Measurements from ENCODE around the gene CLRN1.

DNA sequence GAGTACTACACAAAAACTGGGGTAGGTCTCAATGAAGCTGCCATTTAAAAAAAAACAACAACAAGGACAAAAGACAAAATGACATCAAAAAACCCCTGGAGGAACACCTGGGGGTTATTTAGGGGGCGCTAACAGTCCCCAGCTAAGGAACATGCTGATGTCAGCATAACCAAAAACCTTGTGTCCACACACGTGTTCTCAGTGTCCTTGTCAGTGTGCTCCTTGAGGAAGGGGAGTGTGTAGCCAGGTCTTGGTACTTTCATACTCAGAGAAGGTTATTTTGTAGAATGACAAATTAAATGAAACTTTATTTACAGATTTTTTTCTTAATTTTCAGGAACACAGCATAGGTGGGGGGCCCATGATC is 31.2 kb upstream of the CLRN1 start:
- no peak for TF ChIP-seq OSR1 (CRISPR knock-in tag; IDR thresholded peaks at IDR 0.05)
- TF ChIP-seq ARNTL (CRISPR knock-in tag; IDR thresholded peaks at IDR 0.05; ENCODE audit: borderline replicate concordance, low read depth), result no peak
- TF ChIP-seq ZFP30 (CRISPR knock-in tag; IDR thresholded peaks at IDR 0.05), result no peak
- TF ChIP-seq TCF4 (CRISPR knock-in tag; IDR thresholded peaks at IDR 0.05; ENCODE audit: borderline replicate concordance), result no peak
- TF ChIP-seq ZNF70 (CRISPR knock-in tag; IDR thresholded peaks at IDR 0.05), result no peak
- TF ChIP-seq ZFP3 (CRISPR knock-in tag; IDR thresholded peaks at IDR 0.05), result no peak
- no peak for TF ChIP-seq RARB (CRISPR knock-in tag; IDR thresholded peaks at IDR 0.05)
- TF ChIP-seq, protein P1, sequence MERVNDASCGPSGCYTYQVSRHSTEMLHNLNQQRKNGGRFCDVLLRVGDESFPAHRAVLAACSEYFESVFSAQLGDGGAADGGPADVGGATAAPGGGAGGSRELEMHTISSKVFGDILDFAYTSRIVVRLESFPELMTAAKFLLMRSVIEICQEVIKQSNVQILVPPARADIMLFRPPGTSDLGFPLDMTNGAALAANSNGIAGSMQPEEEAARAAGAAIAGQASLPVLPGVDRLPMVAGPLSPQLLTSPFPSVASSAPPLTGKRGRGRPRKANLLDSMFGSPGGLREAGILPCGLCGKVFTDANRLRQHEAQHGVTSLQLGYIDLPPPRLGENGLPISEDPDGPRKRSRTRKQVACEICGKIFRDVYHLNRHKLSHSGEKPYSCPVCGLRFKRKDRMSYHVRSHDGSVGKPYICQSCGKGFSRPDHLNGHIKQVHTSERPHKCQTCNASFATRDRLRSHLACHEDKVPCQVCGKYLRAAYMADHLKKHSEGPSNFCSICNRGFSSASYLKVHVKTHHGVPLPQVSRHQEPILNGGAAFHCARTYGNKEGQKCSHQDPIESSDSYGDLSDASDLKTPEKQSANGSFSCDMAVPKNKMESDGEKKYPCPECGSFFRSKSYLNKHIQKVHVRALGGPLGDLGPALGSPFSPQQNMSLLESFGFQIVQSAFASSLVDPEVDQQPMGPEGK (CRISPR knock-in tag; IDR thresholded peaks at IDR 0.05; ENCODE audit: borderline replicate concordance), result no peak
- TF ChIP-seq TOX (CRISPR knock-in tag; IDR thresholded peaks at IDR 0.05; ENCODE audit: borderline replicate concordance), result no peak
- TF ChIP-seq BACH2 (CRISPR knock-in tag; IDR thresholded peaks at IDR 0.05; ENCODE audit: borderline replicate concordance), result no peak
- no peak for TF ChIP-seq ZC3H10 (CRISPR knock-in tag; IDR thresholded peaks at IDR 0.05)
- TF ChIP-seq, protein P2, sequence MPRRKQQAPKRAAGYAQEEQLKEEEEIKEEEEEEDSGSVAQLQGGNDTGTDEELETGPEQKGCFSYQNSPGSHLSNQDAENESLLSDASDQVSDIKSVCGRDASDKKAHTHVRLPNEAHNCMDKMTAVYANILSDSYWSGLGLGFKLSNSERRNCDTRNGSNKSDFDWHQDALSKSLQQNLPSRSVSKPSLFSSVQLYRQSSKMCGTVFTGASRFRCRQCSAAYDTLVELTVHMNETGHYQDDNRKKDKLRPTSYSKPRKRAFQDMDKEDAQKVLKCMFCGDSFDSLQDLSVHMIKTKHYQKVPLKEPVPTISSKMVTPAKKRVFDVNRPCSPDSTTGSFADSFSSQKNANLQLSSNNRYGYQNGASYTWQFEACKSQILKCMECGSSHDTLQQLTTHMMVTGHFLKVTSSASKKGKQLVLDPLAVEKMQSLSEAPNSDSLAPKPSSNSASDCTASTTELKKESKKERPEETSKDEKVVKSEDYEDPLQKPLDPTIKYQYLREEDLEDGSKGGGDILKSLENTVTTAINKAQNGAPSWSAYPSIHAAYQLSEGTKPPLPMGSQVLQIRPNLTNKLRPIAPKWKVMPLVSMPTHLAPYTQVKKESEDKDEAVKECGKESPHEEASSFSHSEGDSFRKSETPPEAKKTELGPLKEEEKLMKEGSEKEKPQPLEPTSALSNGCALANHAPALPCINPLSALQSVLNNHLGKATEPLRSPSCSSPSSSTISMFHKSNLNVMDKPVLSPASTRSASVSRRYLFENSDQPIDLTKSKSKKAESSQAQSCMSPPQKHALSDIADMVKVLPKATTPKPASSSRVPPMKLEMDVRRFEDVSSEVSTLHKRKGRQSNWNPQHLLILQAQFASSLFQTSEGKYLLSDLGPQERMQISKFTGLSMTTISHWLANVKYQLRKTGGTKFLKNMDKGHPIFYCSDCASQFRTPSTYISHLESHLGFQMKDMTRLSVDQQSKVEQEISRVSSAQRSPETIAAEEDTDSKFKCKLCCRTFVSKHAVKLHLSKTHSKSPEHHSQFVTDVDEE (CRISPR knock-in tag; IDR thresholded peaks at IDR 0.05), result no peak
- TF ChIP-seq, protein P3, sequence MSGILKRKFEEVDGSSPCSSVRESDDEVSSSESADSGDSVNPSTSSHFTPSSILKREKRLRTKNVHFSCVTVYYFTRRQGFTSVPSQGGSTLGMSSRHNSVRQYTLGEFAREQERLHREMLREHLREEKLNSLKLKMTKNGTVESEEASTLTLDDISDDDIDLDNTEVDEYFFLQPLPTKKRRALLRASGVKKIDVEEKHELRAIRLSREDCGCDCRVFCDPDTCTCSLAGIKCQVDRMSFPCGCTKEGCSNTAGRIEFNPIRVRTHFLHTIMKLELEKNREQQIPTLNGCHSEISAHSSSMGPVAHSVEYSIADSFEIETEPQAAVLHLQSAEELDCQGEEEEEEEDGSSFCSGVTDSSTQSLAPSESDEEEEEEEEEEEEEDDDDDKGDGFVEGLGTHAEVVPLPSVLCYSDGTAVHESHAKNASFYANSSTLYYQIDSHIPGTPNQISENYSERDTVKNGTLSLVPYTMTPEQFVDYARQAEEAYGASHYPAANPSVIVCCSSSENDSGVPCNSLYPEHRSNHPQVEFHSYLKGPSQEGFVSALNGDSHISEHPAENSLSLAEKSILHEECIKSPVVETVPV (CRISPR knock-in tag; IDR thresholded peaks at IDR 0.05), result no peak
- TF ChIP-seq ISL1 (CRISPR knock-in tag; IDR thresholded peaks at IDR 0.05), result no peak

All from SK-N-SH treated with all-trans-retinoic acid at 6 μM for 48 hours (cell line).